HG02885 (cell line): ENCODE measurements around the gene DNM2.

Experiments
- ATAC-seq: cut with Tn5 transposase; IDR thresholded peaks from one replicate; pipeline ENCODE4 v1.9.1; 2021; ENCODE audit warnings: mild to moderate bottlenecking; ENCODE audit not compliant: unreplicated experiment, poor library complexity

The DNM2 gene

GRCh38 chr19:10809651-10810285, 91.9 kb downstream of the DNM2 start:
- no peak for ATAC-seq

GRCh38 chr19:10811391-10812111, 93.7 kb downstream of the DNM2 start:
- ATAC-seq, result no peak

GRCh38 chr19:10812196-10812595, 94.3 kb downstream of the DNM2 start:
- ATAC-seq, result no peak

- ATAC-seq, result no peak
Observed at GRCh38 chr19:10812902-10813404, 95.1 kb downstream of the DNM2 start.

- ATAC-seq, result no peak
Observed at GRCh38 chr19:10815007-10815536, 97.2 kb downstream of the DNM2 start.

GRCh38 chr19:10815969-10816644, 98.2 kb downstream of the DNM2 start:
- no peak for ATAC-seq

- ATAC-seq, result no peak
Observed at GRCh38 chr19:10816691-10817090, 98.8 kb downstream of the DNM2 start.

- ATAC-seq, result no peak
Observed at GRCh38 chr19:10817291-10818038, 99.6 kb downstream of the DNM2 start.

- ATAC-seq, result no peak
Observed at GRCh38 chr19:10818301-10819123, 100.6 kb downstream of the DNM2 start.

- ATAC-seq, result no peak
Observed at GRCh38 chr19:10819124-10820060, 101.5 kb downstream of the DNM2 start.

- no peak for ATAC-seq
Observed at GRCh38 chr19:10820173-10820572, 102.3 kb downstream of the DNM2 start.

- ATAC-seq, result no peak
Observed at GRCh38 chr19:10823690-10824089, 105.8 kb downstream of the DNM2 start.

GRCh38 chr19:10826231-10826630, 108.4 kb downstream of the DNM2 start:
- no peak for ATAC-seq

- no peak for ATAC-seq
Observed at GRCh38 chr19:10826846-10827245, 109.0 kb downstream of the DNM2 start.

GRCh38 chr19:10828981-10829821, 111.3 kb downstream of the DNM2 start:
- no peak for ATAC-seq

- no peak for ATAC-seq
Observed at GRCh38 chr19:10829967-10830366, 112.1 kb downstream of the DNM2 start.

- no peak for ATAC-seq
Observed at GRCh38 chr19:10830370-10830769, 112.5 kb downstream of the DNM2 start.
